SKM-1 (cell line): ENCODE data around the gene LRRC45.
"Not testable (repeated sequence)": the region's sequence is repeated elsewhere in the genome, so short reads cannot be mapped to it uniquely, and the experiment has no call there.

Experiments used
- DNase-seq: peaks from one replicate; lab custom pipeline; 2025; ENCODE audit not compliant: unreplicated experiment; lab: John Stamatoyannopoulos, UW

Gene LRRC45

GRCh38 chr17:82022981-82023446, at the start of gene LRRC45:
LRRC45 (plus strand) TSS chr17:82023305; CDS start chr17:82023644, 339 bp downstream.
- peak; percentile 99 for DNase-seq

GRCh38 chr17:81973432-81973831, 49.7 kb upstream of the LRRC45 start:
- no peak for DNase-seq

GRCh38 chr17:81976332-81977210, 46.5 kb upstream of the LRRC45 start:
- DNase-seq: no peak

- DNase-seq: peak; percentile 64
Measured at GRCh38 chr17:81977211-81977808, 45.8 kb upstream of the LRRC45 start, which contains the start of gene ASPSCR1. ASPSCR1 (plus strand) TSS chr17:81977629; CDS start chr17:81977647, 18 bp downstream.

GRCh38 chr17:81978524-81979298, 44.4 kb upstream of the LRRC45 start:
- no peak for DNase-seq

- DNase-seq: no peak
Measured at GRCh38 chr17:81980122-81980521, 43.0 kb upstream of the LRRC45 start.

- DNase-seq: no peak
Measured at GRCh38 chr17:81980707-81981343, 42.3 kb upstream of the LRRC45 start.

GRCh38 chr17:81981511-81981910, 41.6 kb upstream of the LRRC45 start:
- not testable (repeated sequence) for DNase-seq

GRCh38 chr17:81983011-81983638, 40.0 kb upstream of the LRRC45 start:
- no peak for DNase-seq

- no peak for DNase-seq
Measured at GRCh38 chr17:81983639-81984373, 39.3 kb upstream of the LRRC45 start.

GRCh38 chr17:81984773-81985410, 38.2 kb upstream of the LRRC45 start:
- DNase-seq: no peak

- DNase-seq: no peak
Measured at GRCh38 chr17:81986606-81987005, 36.5 kb upstream of the LRRC45 start.

GRCh38 chr17:81987161-81987770, 35.8 kb upstream of the LRRC45 start:
- DNase-seq: no peak

GRCh38 chr17:81990836-81991683, 32.0 kb upstream of the LRRC45 start:
- no peak for DNase-seq

- no peak for DNase-seq
Measured at GRCh38 chr17:81991684-81992305, 31.3 kb upstream of the LRRC45 start.

GRCh38 chr17:81992306-81993102, 30.6 kb upstream of the LRRC45 start:
- DNase-seq: no peak
